Kidney (tissue), 14 donors: ENCODE results near the gene DPH6. TPM values are rescaled to one million over a fixed set of nuclear protein-coding genes. Genes with fewer than 3 reads are reported as not detected.
A peak's percentile ranks its signal among the peaks of the same experiment; 100 is the strongest.

Experiments used
- DNase-seq, 5 donors: peaks; one replicate each; pipeline ENCODE4 v3.0.0-alpha.2; 2013 to 2020
- FAIRE-seq: peaks from 2 replicates; lab custom pipeline; 2012; peaks lifted over from hg19 to GRCh38; lab: Jason Lieb, UNC
- H3K27ac ChIP-seq, 2 donors: one replicate each; pipeline ENCODE4 v1.7.0; 2013; ENCODE audit warnings: low read depth in 2 of 2, low read length in 2 of 2, inconsistent platforms in 1 of 2
- H3K27me3 ChIP-seq: one replicate; pipeline ENCODE4 v1.7.1; 2013; ENCODE audit warnings: low read length, inconsistent platforms; ENCODE audit not compliant: control insufficient read depth, insufficient read depth
- H3K36me3 ChIP-seq, 3 donors: one replicate each; pipeline versions ENCODE4 v1.7.0 to v1.7.1; 2013; ENCODE audit warnings: low read length in 3 of 3, control low read depth in 1 of 3, inconsistent platforms in 1 of 3; ENCODE audit not compliant: insufficient read depth in 3 of 3, control insufficient read depth in 2 of 3
- H3K4me1 ChIP-seq, 3 donors: one replicate each; pipeline versions ENCODE4 v1.7.0 to v1.7.1; 2013; ENCODE audit warnings: low read length in 3 of 3, inconsistent platforms in 1 of 3, low read depth in 1 of 3; ENCODE audit not compliant: control insufficient read depth in 2 of 3, insufficient read depth in 2 of 3
- H3K4me3 ChIP-seq, 3 donors: one replicate each; pipeline versions ENCODE4 v1.7.0 to v1.8.1; 2013; ENCODE audit warnings: low read length in 3 of 3, control low read depth in 1 of 3, inconsistent platforms in 1 of 3
- H3K9ac ChIP-seq, 3 donors: one replicate each; pipeline versions ENCODE4 v1.7.0 to v1.7.1; 2013; ENCODE audit warnings: low read length in 3 of 3, control low read depth in 1 of 3, inconsistent platforms in 1 of 3
- H3K9me3 ChIP-seq, 3 donors: one replicate each; pipeline versions ENCODE4 v1.7.0 to v1.7.1; 2013; ENCODE audit warnings: low read length in 3 of 3, control low read depth in 1 of 3, inconsistent platforms in 1 of 3; ENCODE audit not compliant: control insufficient read depth in 2 of 3, insufficient read depth in 1 of 3
- CTCF ChIP-seq: IDR thresholded peaks from 3 replicates; pipeline ENCODE4 v1.5.1; 2012; ENCODE audit warnings: mild to moderate bottlenecking, moderate library complexity, borderline replicate concordance; ENCODE audit not compliant: insufficient read depth; ENCODE audit errors: extremely low read depth
- intact Hi-C: fragments of 100-400 bp; cut with DNase I; formaldehyde crosslinking; loops from one replicate; pipeline ENCODE4 v1.11.1; 2022
- polyA plus RNA-seq: library from polyadenylated mRNA; stranded (reverse); fragments of 350-450 nt; fragmentation: Illumina TruSeq; extraction: RNeasy Lipid Tissue Mini Kit (QIAGEN cat#74804); gene quantifications from one replicate; pipeline ENCODE4 v1.2.3, GENCODE V29; 2014; ENCODE audit warnings: low read depth, low replicate concordance; ENCODE audit not compliant: insufficient read depth
- total RNA-seq: library from RNA; stranded (reverse); fragmentation: NEBNext Ultra II Directional; extraction: Animal tissue kit (Norgen Biotek cat#: 25700); gene quantifications from one replicate; pipeline ENCODE4 v1.2.1, GENCODE V29; 2021
- donor health status: control.
- donor health status: control.
- donor health status: control.
- donor health status: control.
- donor health status: control.
- donor health status: DM: yes; HTN: yes; CAD: no.
- donor health status: Normal renal cell carcinoma (clear cell type).

The DPH6 gene
- total and polyA plus RNA-seq, 2 donors from 2014 or later = 10.1 to 29.8 TPM

- Histone ChIP-seq H3K9me3 (no peaks in the 10 kb centered on the region), H3K27ac (no peak overlapping the region), H3K4me1 (no peaks in the 10 kb centered on the region), H3K36me3 (no peaks in the 10 kb centered on the region), H3K9ac (no peak overlapping the region), H3K27me3 (no peaks in the 10 kb centered on the region), H3K4me3 (no peak overlapping the region)
- FAIRE-seq (no peak), DNase-seq (no peak)
- TF ChIP-seq CTCF = no peak
- intact Hi-C loops = no loop called here
These were observed 114.7 kb downstream of the DPH6 start for GRCh38 chr15:35431281-35431680.

GRCh38 chr15:35430301-35430700, 115.7 kb downstream of the DPH6 start:
- intact Hi-C loops = no loop called here
- no peak for FAIRE-seq
- TF ChIP-seq CTCF = no peak
- Histone ChIP-seq H3K9ac (no peak overlapping the region), H3K9me3 (no peaks in the 10 kb centered on the region), H3K27ac (no peak overlapping the region), H3K4me3 (no peak overlapping the region), H3K4me1 (no peaks in the 10 kb centered on the region), H3K27me3 (no peaks in the 10 kb centered on the region), H3K36me3 (no peaks in the 10 kb centered on the region)
- peak in 2 of 5 donors; percentile 33 to 34 for DNase-seq

GRCh38 chr15:35427496-35427895, 118.5 kb downstream of the DPH6 start:
- no peak for DNase-seq
- FAIRE-seq = no peak
- no peaks in the 10 kb centered on the region for H3K36me3 ChIP-seq
- H3K9ac ChIP-seq = no peak overlapping the region
- H3K4me1 ChIP-seq = no peaks in the 10 kb centered on the region
- no peak overlapping the region for H3K27ac ChIP-seq
- H3K4me3 ChIP-seq = no peak overlapping the region
- TF ChIP-seq CTCF = no peak
- no peaks in the 10 kb centered on the region for H3K27me3 ChIP-seq
- no peaks in the 10 kb centered on the region for H3K9me3 ChIP-seq
- intact Hi-C loops = no loop called here

- H3K4me3 ChIP-seq = no peak overlapping the region
- no peak overlapping the region for H3K27ac ChIP-seq
- FAIRE-seq = no peak
- H3K9ac ChIP-seq = no peak overlapping the region
- peak in 2 of 5 donors; percentile 29 to 73 for DNase-seq
- no peaks in the 10 kb centered on the region for H3K36me3 ChIP-seq
- H3K4me1 ChIP-seq = no peaks in the 10 kb centered on the region
- no peak for TF ChIP-seq CTCF
- H3K9me3 ChIP-seq = no peaks in the 10 kb centered on the region
- H3K27me3 ChIP-seq = no peaks in the 10 kb centered on the region
- intact Hi-C loops = no loop called here
These were observed 118.9 kb downstream of the DPH6 start for GRCh38 chr15:35427091-35427490.
